Measurements from ENCODE around the gene PACS1. TPM values are rescaled to one million over a fixed set of nuclear protein-coding genes. Genes with fewer than 3 reads are reported as not detected.

The PACS1 gene
- total RNA-seq, 1 experiment from 2014 or later: 100 TPM

DNA sequence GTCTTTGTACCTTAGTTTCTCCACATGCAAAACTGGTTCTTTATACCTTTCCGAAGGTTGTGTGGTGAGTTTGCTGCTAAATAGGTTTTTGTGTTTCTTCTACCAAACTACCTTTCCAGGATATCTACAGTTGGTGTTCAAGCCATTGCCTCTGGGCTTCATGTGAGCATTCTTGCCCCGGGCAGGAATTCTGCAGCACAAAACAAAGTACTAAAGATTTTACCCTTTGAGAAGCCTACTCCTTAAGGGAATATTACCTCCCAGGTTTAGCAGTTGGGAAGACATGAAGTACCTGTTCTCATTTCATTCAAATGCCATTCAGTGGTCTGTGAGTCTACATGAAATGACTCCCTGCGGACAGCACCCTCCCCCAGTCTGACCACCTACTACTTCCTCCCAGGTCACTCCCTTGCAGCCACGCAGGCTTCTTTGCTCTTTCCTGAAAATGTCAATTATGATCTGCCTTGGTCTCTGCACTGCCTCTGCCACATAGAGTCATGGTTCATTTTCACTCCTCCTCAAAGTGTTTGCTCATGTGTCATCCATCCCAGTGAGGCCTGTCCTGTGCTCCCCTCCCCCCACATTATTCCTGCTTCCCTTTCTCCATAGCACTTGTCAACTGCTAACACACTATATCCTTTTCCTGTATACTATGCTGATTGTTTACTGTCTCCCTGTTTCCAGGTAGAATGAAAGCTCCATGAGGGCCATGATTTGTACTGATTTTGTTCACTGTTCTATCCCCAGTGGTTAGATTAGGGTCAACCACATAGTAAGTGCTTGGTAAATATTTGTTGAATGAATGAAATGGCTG lies 36.9 kb downstream of the PACS1 start:
- no peak overlapping the region for H3K4me3 ChIP-seq
- H3K4me1 ChIP-seq (replicated peaks; ENCODE audit: insufficient read depth): peaks cover 27% of the 10 kb centered on the region
- ChIA-PET POLR2A (ENCODE audit: unreplicated experiment) (no interaction called here), CTCF (interaction anchor here (0.5 kb wide), 1 partner anchor 153 kb away, joined by 11 read pairs; no protein-coding TSS in a partner anchor)
- no peak overlapping the region for H3K27ac ChIP-seq
- DNase-seq: no peak
- no peaks in the 10 kb centered on the region for H3K9me2 ChIP-seq (ENCODE audit: insufficient read depth)
- H3K9me3 ChIP-seq (ENCODE audit: insufficient read depth, low read depth): no peaks in the 10 kb centered on the region
- no peaks in the 10 kb centered on the region for H3K27me3 ChIP-seq (ENCODE audit: insufficient read depth, low read depth)
- no peak overlapping the region for H2AFZ ChIP-seq
- H3K4me2 ChIP-seq: no peak overlapping the region
- no peaks in the 10 kb centered on the region for H3K36me3 ChIP-seq (ENCODE audit: low read depth)
- intact Hi-C loops (cut with micrococcal nuclease; ENCODE audit: unreplicated experiment): no loop called here
- peaks cover 33% of the 10 kb centered on the region for H3K79me2 ChIP-seq (ENCODE audit: low read depth)
- H4K20me1 ChIP-seq (ENCODE audit: insufficient read depth): no peaks in the 10 kb centered on the region
- TF ChIP-seq, protein P1, sequence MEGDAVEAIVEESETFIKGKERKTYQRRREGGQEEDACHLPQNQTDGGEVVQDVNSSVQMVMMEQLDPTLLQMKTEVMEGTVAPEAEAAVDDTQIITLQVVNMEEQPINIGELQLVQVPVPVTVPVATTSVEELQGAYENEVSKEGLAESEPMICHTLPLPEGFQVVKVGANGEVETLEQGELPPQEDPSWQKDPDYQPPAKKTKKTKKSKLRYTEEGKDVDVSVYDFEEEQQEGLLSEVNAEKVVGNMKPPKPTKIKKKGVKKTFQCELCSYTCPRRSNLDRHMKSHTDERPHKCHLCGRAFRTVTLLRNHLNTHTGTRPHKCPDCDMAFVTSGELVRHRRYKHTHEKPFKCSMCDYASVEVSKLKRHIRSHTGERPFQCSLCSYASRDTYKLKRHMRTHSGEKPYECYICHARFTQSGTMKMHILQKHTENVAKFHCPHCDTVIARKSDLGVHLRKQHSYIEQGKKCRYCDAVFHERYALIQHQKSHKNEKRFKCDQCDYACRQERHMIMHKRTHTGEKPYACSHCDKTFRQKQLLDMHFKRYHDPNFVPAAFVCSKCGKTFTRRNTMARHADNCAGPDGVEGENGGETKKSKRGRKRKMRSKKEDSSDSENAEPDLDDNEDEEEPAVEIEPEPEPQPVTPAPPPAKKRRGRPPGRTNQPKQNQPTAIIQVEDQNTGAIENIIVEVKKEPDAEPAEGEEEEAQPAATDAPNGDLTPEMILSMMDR (conservative IDR thresholded peaks at IDR 0.05): no peak
- no peak for TF ChIP-seq EZH2 (IDR thresholded peaks at IDR 0.05; ENCODE audit: low read depth)
- no TSS peak for BruUV-seq (replicated peaks)
- peaks cover 6% of the 10 kb centered on the region for H3F3A ChIP-seq (ENCODE audit: insufficient read depth, low read depth)

DNA sequence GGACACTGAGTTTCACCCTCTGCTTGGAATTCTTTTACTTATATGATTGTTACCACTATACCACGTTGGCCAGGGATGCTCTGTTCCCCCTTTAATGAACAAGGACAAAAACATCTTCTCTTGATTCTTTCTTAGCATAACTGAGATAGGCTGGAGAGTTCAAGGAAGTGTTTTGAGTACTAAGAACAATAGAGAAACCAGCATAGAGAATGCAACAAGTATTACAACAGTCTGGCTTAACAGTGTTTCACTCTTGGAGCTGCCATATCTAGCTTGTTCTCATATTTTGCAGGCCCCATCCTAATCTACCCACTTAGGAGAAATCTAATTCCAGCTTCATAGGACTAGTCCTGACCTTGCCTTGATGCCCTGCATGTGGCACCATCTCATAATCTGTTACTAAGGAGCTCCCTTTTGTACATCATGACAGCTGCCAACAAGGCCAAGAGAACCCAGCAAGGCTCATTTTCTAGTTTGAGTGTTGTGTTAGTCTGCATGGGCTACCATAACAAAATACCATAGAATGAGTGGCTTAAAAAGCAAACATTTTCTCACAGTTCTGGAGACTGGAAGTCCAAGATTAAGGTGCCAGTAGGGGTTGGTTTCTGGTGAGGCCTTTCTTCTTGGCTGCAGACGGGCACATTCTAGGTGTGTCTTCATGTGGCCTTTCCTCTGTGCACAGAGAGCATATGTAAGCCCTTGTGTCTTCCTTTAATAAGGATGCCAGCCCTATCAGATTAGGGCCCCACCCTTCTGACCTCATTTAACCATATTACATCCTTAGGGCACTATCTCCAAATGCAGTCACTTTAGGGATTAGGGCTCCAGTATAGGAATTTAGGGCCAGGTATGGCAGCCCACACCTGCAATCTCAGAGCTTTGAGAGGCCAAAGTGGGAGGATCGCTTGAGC lies 37.8 kb downstream of the PACS1 start:
- peaks cover 35% of the 10 kb centered on the region for H3K4me1 ChIP-seq (replicated peaks; ENCODE audit: insufficient read depth)
- H3K36me3 ChIP-seq (ENCODE audit: low read depth): no peaks in the 10 kb centered on the region
- H3K79me2 ChIP-seq (ENCODE audit: low read depth): peaks cover 37% of the 10 kb centered on the region
- H2AFZ ChIP-seq: no peak overlapping the region
- H3K4me3 ChIP-seq: no peak overlapping the region
- no peaks in the 10 kb centered on the region for H3K27me3 ChIP-seq (ENCODE audit: insufficient read depth, low read depth)
- no peak overlapping the region for H3K27ac ChIP-seq
- BruUV-seq (replicated peaks): no TSS peak
- CTCF ChIA-PET: no interaction called here
- no peak for DNase-seq
- no peak overlapping the region for H3K4me2 ChIP-seq
- POLR2A ChIA-PET (ENCODE audit: unreplicated experiment): interaction anchor here (0.6 to 0.7 kb wide), 2 partner anchors 9 to 177 kb away, joined by 5 to 7 read pairs; no protein-coding TSS in a partner anchor
- H3K9me3 ChIP-seq (ENCODE audit: insufficient read depth, low read depth): no peaks in the 10 kb centered on the region
- H4K20me1 ChIP-seq (ENCODE audit: insufficient read depth): no peaks in the 10 kb centered on the region
- no peak for TF ChIP-seq EZH2 (IDR thresholded peaks at IDR 0.05; ENCODE audit: low read depth)
- TF ChIP-seq, protein P1 (conservative IDR thresholded peaks at IDR 0.05): no peak
- H3F3A ChIP-seq (ENCODE audit: insufficient read depth, low read depth): peaks cover 15% of the 10 kb centered on the region
- intact Hi-C loops (cut with micrococcal nuclease; ENCODE audit: unreplicated experiment): no loop called here
- H3K9me2 ChIP-seq (ENCODE audit: insufficient read depth): no peaks in the 10 kb centered on the region

DNA sequence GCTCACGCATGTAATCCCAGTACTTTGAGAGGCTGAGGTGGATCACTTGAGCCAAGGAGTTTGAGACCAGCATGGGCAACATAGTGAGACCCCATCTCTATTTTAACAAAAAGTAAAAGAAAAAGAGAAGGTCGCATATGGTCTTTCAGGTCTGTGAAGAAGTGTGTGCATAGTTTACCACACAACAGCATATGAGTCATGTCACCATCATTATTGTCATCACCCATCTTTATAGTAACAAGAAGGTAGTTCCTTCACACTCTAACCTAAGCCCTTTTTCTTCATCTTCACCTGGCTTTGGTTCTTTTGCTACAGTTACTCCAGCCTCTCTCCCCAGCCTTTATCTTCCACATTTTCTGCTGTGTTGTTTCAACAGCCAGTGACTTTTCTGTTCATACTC lies 39.2 kb downstream of the PACS1 start:
- POLR2A ChIA-PET (ENCODE audit: unreplicated experiment): interaction anchor here (0.6 kb wide), 1 partner anchor 37 kb away, joined by 6 read pairs; no protein-coding TSS in a partner anchor
- intact Hi-C loops (cut with micrococcal nuclease; ENCODE audit: unreplicated experiment): no loop called here
- Histone ChIP-seq H3K4me1 (replicated peaks; ENCODE audit: insufficient read depth) (peaks cover 48% of the 10 kb centered on the region), H3K79me2 (ENCODE audit: low read depth) (peaks cover 39% of the 10 kb centered on the region), H3K36me3 (ENCODE audit: low read depth) (no peaks in the 10 kb centered on the region), H3K27me3 (ENCODE audit: insufficient read depth, low read depth) (no peaks in the 10 kb centered on the region), H3K9me2 (ENCODE audit: insufficient read depth) (no peaks in the 10 kb centered on the region), H3K4me2 (no peak overlapping the region), H2AFZ (no peak overlapping the region), H3K4me3 (no peak overlapping the region), H3K9me3 (ENCODE audit: insufficient read depth, low read depth) (no peaks in the 10 kb centered on the region), H3K27ac (no peak overlapping the region), H3F3A (ENCODE audit: insufficient read depth, low read depth) (peaks cover 28% of the 10 kb centered on the region), H4K20me1 (ENCODE audit: insufficient read depth) (no peaks in the 10 kb centered on the region)
- CTCF ChIA-PET: no interaction called here
- TF ChIP-seq, protein P1 (conservative IDR thresholded peaks at IDR 0.05): no peak
- TF ChIP-seq EZH2 (IDR thresholded peaks at IDR 0.05; ENCODE audit: low read depth): no peak
- no TSS peak for BruUV-seq (replicated peaks)
- no peak for DNase-seq
